RWPE1 (cell line): ENCODE results near the gene RHOT1.

Experiments used
- CTCF ChIA-PET: fragments of 350-600 bp; sonication (Branson Sonifier 250); formaldehyde crosslinking; extraction: SDS; loops from one replicate; lab custom pipeline; 2021; lab: Yijun Ruan, JAX
- POLR2A ChIA-PET: fragments of 400-600 bp; formaldehyde crosslinking; extraction: SDS; loops from one replicate; lab custom pipeline; 2020; ENCODE audit warnings: antibody characterized with exemption; ENCODE audit not compliant: low non-redundant PET; lab: Yijun Ruan, JAX
- DNase-seq: peaks from one replicate; pipeline ENCODE4 v3.0.0; 2012; ENCODE audit warnings: low spot score
- H3K27ac ChIP-seq: fragments of 450-650 bp; 2 replicates; pipeline ENCODE4 v1.5.1; 2017
- CTCF ChIP-seq: fragments of 450-650 bp; conservative IDR thresholded peaks from 2 replicates; pipeline ENCODE4 v1.5.1; 2017; ENCODE audit warnings: low read depth, mild to moderate bottlenecking

Gene RHOT1

GRCh38 chr17:32157225-32157624 lies 14.9 kb downstream of the RHOT1 start:
- H3K27ac ChIP-seq: no peak overlapping the region
- ChIA-PET POLR2A (no interaction called here), CTCF (interaction anchor here (1.0 kb wide), 1 partner anchor 15 kb away, joined by 5 read pairs; the partner anchor contains the start of gene RHOT1)
- no peak for DNase-seq
- TF ChIP-seq CTCF: no peak

GRCh38 chr17:32158870-32159585 lies 16.7 kb downstream of the RHOT1 start:
- ChIA-PET POLR2A (no interaction called here), CTCF (no interaction called here)
- TF ChIP-seq CTCF: no peak
- no peak for DNase-seq
- H3K27ac ChIP-seq: no peak overlapping the region

GRCh38 chr17:32159586-32160438 lies 17.5 kb downstream of the RHOT1 start:
- CTCF ChIA-PET: no interaction called here
- POLR2A ChIA-PET: no interaction called here
- TF ChIP-seq CTCF: no peak
- no peak for DNase-seq
- H3K27ac ChIP-seq: no peak overlapping the region

GRCh38 chr17:32160526-32160925 lies 18.2 kb downstream of the RHOT1 start:
- TF ChIP-seq CTCF: no peak
- DNase-seq: no peak
- H3K27ac ChIP-seq: no peak overlapping the region
- CTCF ChIA-PET: no interaction called here
- POLR2A ChIA-PET: no interaction called here

GRCh38 chr17:32161029-32161428 lies 18.7 kb downstream of the RHOT1 start:
- TF ChIP-seq CTCF: no peak

GRCh38 chr17:32161506-32162365 lies 19.4 kb downstream of the RHOT1 start:
- ChIA-PET CTCF (interaction anchor here (0.6 kb wide), 1 partner anchor 16 kb away, joined by 4 read pairs; no protein-coding TSS in a partner anchor), POLR2A (no interaction called here)
- TF ChIP-seq CTCF: no peak
- DNase-seq: peak; percentile 48
- H3K27ac ChIP-seq: no peak overlapping the region

More at GRCh38 chr17:32161029-32161428, 18.7 kb downstream of the RHOT1 start:
- ChIA-PET CTCF (no interaction called here), POLR2A (no interaction called here)
- H3K27ac ChIP-seq: no peak overlapping the region
- no peak for DNase-seq
